ENCODE results near the gene TRAF1. TPM values are rescaled to one million over a fixed set of nuclear protein-coding genes. Genes with fewer than 3 reads are reported as not detected.

Gene TRAF1
- total RNA-seq, 1 donor from 2014 or later, result 3.0 TPM

GRCh38 chr9:120941046-120941770 lies 14.6 kb upstream of the TRAF1 start:
- no peak for ATAC-seq
- DNase-seq (ENCODE audit: low spot score), result no peak

GRCh38 chr9:120940573-120940972 lies 14.0 kb upstream of the TRAF1 start:
- ATAC-seq, result no peak
- no peak for DNase-seq (ENCODE audit: low spot score)

GRCh38 chr9:120938851-120939250 lies 12.3 kb upstream of the TRAF1 start:
- DNase-seq (ENCODE audit: low spot score) (no peak), ATAC-seq (no peak)

GRCh38 chr9:120937596-120937995 lies 11.0 kb upstream of the TRAF1 start:
- DNase-seq (ENCODE audit: low spot score), result no peak
- ATAC-seq, result no peak

GRCh38 chr9:120937127-120937526 lies 10.5 kb upstream of the TRAF1 start:
- DNase-seq (ENCODE audit: low spot score) (no peak), ATAC-seq (peak; percentile 15)

- no peak for ATAC-seq
- DNase-seq (ENCODE audit: low spot score), result no peak
Measured at GRCh38 chr9:120936764-120937122, 10.1 kb upstream of the TRAF1 start.

- DNase-seq (ENCODE audit: low spot score), result peak; percentile 92
- peak; percentile 83 for ATAC-seq
Measured at GRCh38 chr9:120936011-120936763, 9.6 kb upstream of the TRAF1 start.

GRCh38 chr9:120935383-120935857 lies 8.8 kb upstream of the TRAF1 start:
- ATAC-seq (peak; percentile 70), DNase-seq (ENCODE audit: low spot score) (peak; percentile 99)

- DNase-seq (ENCODE audit: low spot score), result no peak
- ATAC-seq, result no peak
Measured at GRCh38 chr9:120934281-120934680, 7.7 kb upstream of the TRAF1 start.

- ATAC-seq, result no peak
- no peak for DNase-seq (ENCODE audit: low spot score)
Measured at GRCh38 chr9:120933310-120934055, 6.9 kb upstream of the TRAF1 start.

- ATAC-seq (no peak), DNase-seq (ENCODE audit: low spot score) (no peak)
Measured at GRCh38 chr9:120932086-120932823, 5.7 kb upstream of the TRAF1 start.

GRCh38 chr9:120931231-120932085 lies 4.9 kb upstream of the TRAF1 start:
- ATAC-seq (no peak), DNase-seq (ENCODE audit: low spot score) (no peak)

- peak; percentile 39 for ATAC-seq
- no peak for DNase-seq (ENCODE audit: low spot score)
Measured at GRCh38 chr9:120929229-120929791, 2.7 kb upstream of the TRAF1 start.

GRCh38 chr9:120928483-120929228 lies 2.1 kb upstream of the TRAF1 start:
- DNase-seq (ENCODE audit: low spot score) (peak; percentile 85), ATAC-seq (peak; percentile 95)

GRCh38 chr9:120928015-120928482 lies 1.5 kb upstream of the TRAF1 start:
- ATAC-seq, result no peak
- no peak for DNase-seq (ENCODE audit: low spot score)

GRCh38 chr9:120927269-120928014 lies 846 bp upstream of the TRAF1 start:
- ATAC-seq, result no peak
- DNase-seq (ENCODE audit: low spot score), result no peak

GRCh38 chr9:120925535-120926396 lies 830 bp downstream of the TRAF1 start:
- no peak for ATAC-seq
- DNase-seq (ENCODE audit: low spot score), result no peak
